ENCODE results near the gene CUL4A.
"Not testable (repeated sequence)": the region's sequence is repeated elsewhere in the genome, so short reads cannot be mapped to it uniquely, and the experiment has no call there.

The CUL4A gene

DNA sequence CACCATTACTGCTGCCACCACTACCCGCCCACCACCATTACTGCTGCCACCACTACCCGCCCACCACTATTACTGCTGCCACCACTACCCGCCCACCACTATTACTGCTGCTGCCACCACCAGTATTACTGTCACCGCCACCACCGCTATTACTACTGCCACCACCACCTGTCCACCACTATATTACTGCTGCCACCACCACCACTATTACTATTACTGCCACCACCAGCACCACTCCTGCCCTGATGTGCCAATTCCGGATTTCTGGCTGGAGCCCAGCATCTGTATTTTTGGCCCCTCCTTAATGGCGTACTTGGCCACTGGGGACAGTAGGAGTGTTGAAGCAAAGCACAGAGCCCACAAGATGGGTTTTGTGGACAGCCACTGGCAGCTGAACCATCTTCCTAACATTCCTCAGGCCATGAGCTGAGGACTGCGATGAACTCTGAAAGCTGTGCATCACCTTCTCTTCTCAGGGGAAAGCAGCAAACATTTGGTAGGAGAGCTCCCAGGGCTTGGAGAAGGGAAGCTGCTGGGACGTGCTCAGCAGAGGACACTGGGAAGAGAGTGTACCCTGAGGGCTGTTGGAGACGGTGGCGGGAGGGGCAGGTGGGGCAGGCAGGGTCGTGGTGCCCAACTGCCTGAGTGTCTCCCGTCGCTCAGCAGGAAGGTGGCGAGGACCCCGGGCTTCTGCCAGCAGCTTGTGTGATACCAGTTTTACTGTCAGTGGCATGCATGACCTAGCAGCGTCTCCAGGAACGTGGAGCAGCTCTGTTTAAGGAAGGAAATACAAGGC is 23.0 kb downstream of the CUL4A start:
- TF ChIP-seq, protein P1, sequence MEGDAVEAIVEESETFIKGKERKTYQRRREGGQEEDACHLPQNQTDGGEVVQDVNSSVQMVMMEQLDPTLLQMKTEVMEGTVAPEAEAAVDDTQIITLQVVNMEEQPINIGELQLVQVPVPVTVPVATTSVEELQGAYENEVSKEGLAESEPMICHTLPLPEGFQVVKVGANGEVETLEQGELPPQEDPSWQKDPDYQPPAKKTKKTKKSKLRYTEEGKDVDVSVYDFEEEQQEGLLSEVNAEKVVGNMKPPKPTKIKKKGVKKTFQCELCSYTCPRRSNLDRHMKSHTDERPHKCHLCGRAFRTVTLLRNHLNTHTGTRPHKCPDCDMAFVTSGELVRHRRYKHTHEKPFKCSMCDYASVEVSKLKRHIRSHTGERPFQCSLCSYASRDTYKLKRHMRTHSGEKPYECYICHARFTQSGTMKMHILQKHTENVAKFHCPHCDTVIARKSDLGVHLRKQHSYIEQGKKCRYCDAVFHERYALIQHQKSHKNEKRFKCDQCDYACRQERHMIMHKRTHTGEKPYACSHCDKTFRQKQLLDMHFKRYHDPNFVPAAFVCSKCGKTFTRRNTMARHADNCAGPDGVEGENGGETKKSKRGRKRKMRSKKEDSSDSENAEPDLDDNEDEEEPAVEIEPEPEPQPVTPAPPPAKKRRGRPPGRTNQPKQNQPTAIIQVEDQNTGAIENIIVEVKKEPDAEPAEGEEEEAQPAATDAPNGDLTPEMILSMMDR (IDR thresholded peaks at IDR 0.05; ENCODE audit: control insufficient read depth, extremely low read depth, insufficient read depth) = no peak
- H3K4me3 ChIP-seq (ENCODE audit: low read depth, low read length) = no peak overlapping the region
- DNase-seq (ENCODE audit: low read depth) = no peak

- no peak overlapping the region for H3K4me3 ChIP-seq (ENCODE audit: low read depth, low read length)
- TF ChIP-seq, protein P1 (IDR thresholded peaks at IDR 0.05; ENCODE audit: control insufficient read depth, extremely low read depth, insufficient read depth) = no peak
- no peak for DNase-seq (ENCODE audit: low read depth)
These were observed 23.7 kb downstream of the CUL4A start for GRCh38 chr13:113233101-113233500.

- DNase-seq (ENCODE audit: low read depth) = no peak
- no peak overlapping the region for H3K4me3 ChIP-seq (ENCODE audit: low read depth, low read length)
- TF ChIP-seq, protein P1 (IDR thresholded peaks at IDR 0.05; ENCODE audit: control insufficient read depth, extremely low read depth, insufficient read depth) = peak; percentile 33
These were observed 29.1 kb downstream of the CUL4A start for GRCh38 chr13:113238536-113238935.

DNA sequence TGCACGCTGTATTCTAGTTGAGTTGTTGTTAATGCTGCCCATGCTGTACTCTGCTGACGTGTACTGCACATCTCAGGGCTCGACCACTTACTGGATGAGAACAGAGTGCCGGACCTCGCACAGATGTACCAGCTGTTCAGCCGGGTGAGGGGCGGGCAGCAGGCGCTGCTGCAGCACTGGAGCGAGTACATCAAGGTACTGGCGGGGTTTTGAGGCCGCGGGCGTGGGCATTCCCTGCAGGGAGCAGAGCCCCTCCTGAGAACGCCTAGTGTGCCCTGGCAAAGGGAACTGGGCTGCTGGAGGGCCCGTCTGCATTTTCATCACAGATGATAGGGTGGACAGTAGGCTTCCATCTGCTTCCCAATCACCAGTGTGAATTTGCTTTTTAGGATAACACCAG is 29.9 kb downstream of the CUL4A start:
- TF ChIP-seq, protein P1 (IDR thresholded peaks at IDR 0.05; ENCODE audit: control insufficient read depth, extremely low read depth, insufficient read depth) = no peak
- no peak overlapping the region for H3K4me3 ChIP-seq (ENCODE audit: low read depth, low read length)
- DNase-seq (ENCODE audit: low read depth) = no peak

GRCh38 chr13:113239986-113240385 is 30.6 kb downstream of the CUL4A start:
- TF ChIP-seq, protein P1 (IDR thresholded peaks at IDR 0.05; ENCODE audit: control insufficient read depth, extremely low read depth, insufficient read depth) = no peak
- DNase-seq (ENCODE audit: low read depth) = no peak
- H3K4me3 ChIP-seq (ENCODE audit: low read depth, low read length) = no peak overlapping the region

- H3K4me3 ChIP-seq (ENCODE audit: low read depth, low read length); DNase-seq (ENCODE audit: low read depth): not testable (repeated sequence)
These were observed 32.2 kb downstream of the CUL4A start for GRCh38 chr13:113241623-113242022.

DNA sequence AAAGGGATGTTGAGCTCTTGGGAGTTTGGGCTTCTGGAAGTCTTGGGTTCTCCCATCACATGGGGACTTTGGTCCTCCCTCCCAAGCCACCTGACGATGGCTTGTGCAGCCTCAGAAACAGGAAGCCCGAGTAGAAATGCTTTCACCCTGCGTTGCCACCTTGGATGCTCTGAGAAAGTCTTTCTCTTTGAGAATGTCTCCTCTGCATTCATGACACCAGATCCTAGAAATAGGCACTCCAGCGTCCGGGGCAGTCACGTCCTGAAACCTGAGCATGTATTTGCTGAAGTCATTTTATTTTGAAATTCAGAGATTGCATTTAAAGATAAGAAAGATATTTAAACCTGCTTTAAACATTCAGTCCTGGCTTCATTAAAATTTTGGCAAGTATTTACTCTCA is 34.4 kb downstream of the CUL4A start:
- no peak for DNase-seq (ENCODE audit: low read depth)
- TF ChIP-seq, protein P1 (IDR thresholded peaks at IDR 0.05; ENCODE audit: control insufficient read depth, extremely low read depth, insufficient read depth) = no peak
- H3K4me3 ChIP-seq (ENCODE audit: low read depth, low read length) = no peak overlapping the region
